Mesendoderm (in vitro differentiated cells): Measurements from ENCODE around the gene FASTK.

Experiments used
- DNase-seq: peaks from one replicate; pipeline ENCODE4 v3.0.0; 2013
- H2AK5ac ChIP-seq: 2 replicates; pipeline ENCODE4 v1.6.1; 2013; ENCODE audit warnings: low read length, inconsistent platforms
- H2BK120ac ChIP-seq: 2 replicates; pipeline ENCODE4 v1.6.1; 2013; ENCODE audit warnings: low read depth, mild to moderate bottlenecking, low read length, moderate library complexity, mixed read lengths
- H2BK15ac ChIP-seq: replicated peaks from 2 replicates; pipeline ENCODE4 v1.6.1; 2013; ENCODE audit warnings: low read depth, mild to moderate bottlenecking, moderate library complexity
- H2BK5ac ChIP-seq: 2 replicates; pipeline ENCODE4 v1.6.1; 2013; ENCODE audit warnings: low read length, inconsistent platforms
- H3K18ac ChIP-seq: 2 replicates; pipeline ENCODE4 v1.6.1; 2013; ENCODE audit warnings: mild to moderate bottlenecking, low read length, mixed read lengths
- H3K23ac ChIP-seq: one replicate; pipeline ENCODE4 v1.6.1; 2013; ENCODE audit warnings: low read length
- H3K27ac ChIP-seq: 2 replicates; pipeline ENCODE4 v1.5.1; 2013; ENCODE audit warnings: low read depth, mild to moderate bottlenecking, inconsistent platforms, low read length, moderate library complexity
- H3K27me3 ChIP-seq: 2 replicates; pipeline ENCODE4 v1.6.1; 2013; ENCODE audit warnings: low read length, control low read depth, mild to moderate bottlenecking, inconsistent platforms; ENCODE audit not compliant: insufficient read depth, poor library complexity
- H3K36me3 ChIP-seq: 2 replicates; pipeline ENCODE4 v1.6.1; 2013; ENCODE audit warnings: low read length, inconsistent platforms; ENCODE audit not compliant: control insufficient read depth, insufficient read depth
- H3K4ac ChIP-seq: one replicate; pipeline ENCODE4 v1.6.1; 2013; ENCODE audit warnings: low read depth, mild to moderate bottlenecking, low read length, moderate library complexity
- H3K4me1 ChIP-seq: 2 replicates; pipeline ENCODE4 v1.6.1; 2013; ENCODE audit warnings: low read depth, low read length, inconsistent platforms; ENCODE audit not compliant: control insufficient read depth
- H3K4me2 ChIP-seq: 2 replicates; pipeline ENCODE4 v1.6.1; 2013; ENCODE audit warnings: low read length
- H3K4me3 ChIP-seq: 2 replicates; pipeline ENCODE4 v1.5.1; 2013; ENCODE audit warnings: mild to moderate bottlenecking, low read length
- H3K56ac ChIP-seq: one replicate; pipeline ENCODE4 v1.6.1; 2013; ENCODE audit warnings: low read length
- H3K79me1 ChIP-seq: 2 replicates; pipeline ENCODE4 v1.6.1; 2013; ENCODE audit warnings: low read length, inconsistent platforms
- H3K79me2 ChIP-seq: 2 replicates; pipeline ENCODE4 v1.6.1; 2013; ENCODE audit warnings: mild to moderate bottlenecking, low read length; ENCODE audit not compliant: control insufficient read depth, insufficient read depth
- H3K9ac ChIP-seq: 2 replicates; pipeline ENCODE4 v1.6.1; 2013; ENCODE audit warnings: low read length, inconsistent platforms
- H4K5ac ChIP-seq: one replicate; pipeline ENCODE4 v1.6.1; 2013; ENCODE audit warnings: low read length
- H4K8ac ChIP-seq: one replicate; pipeline ENCODE4 v1.6.1; 2013; ENCODE audit warnings: low read depth, mild to moderate bottlenecking, control low read depth, low read length, moderate library complexity
- WGBS: extraction: QIAGEN DNeasy Blood & Tissue Kit; methylation state at CpG from one replicate; pipeline ENCODE4 v1.1.7; 2013; ENCODE audit warnings: low lambda C conversion rate, missing lambda C conversion rate; ENCODE audit not compliant: insufficient coverage; ENCODE audit errors: extremely low coverage; 5-methylcytosine and 5-hydroxymethylcytosine counted together

Gene FASTK

DNA sequence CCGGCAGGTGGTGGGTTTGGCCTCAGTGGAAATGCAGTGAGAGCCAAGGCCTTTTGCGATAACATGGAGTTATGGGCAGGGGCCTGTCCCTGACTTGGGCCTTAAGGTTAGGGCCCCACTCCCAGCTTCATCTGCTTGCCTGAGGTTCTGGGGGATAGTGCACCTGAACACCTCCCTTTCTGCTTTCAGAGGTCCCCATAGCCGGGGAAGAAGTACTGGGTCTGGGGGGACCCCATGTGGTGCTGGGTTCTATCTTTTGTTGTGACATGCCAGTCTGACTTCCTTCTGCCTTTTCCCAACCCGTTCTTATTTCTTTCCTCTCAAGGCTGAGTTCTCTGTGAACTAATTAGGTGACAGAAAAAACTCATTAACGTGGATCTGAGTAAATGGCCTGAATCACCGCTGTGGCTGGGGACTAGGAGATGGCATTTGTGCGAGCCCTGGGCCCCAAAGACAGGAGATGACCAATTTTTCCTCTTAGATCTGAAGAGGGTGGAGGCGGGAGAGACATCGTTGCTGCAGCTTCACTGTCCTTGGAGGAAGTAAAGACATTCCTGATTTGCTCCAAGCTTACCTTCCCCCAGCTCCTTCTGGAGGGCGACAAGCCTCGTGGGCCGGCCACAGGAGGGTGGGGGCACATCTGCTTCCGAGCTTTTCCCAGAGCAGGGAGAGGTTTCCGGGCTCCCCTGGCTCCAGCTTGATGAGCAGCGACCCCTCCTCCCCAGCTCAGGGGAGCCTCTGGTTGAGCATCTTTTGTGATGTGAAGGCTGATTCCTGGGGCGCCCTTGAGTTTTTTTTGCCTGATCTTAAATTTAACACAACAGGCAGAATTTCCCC, 7.6 kb upstream of the FASTK start:
- Histone ChIP-seq H4K8ac (no peak overlapping the region), H3K36me3 (peaks cover 2% of the 10 kb centered on the region), H3K23ac (peak overlapping the region; percentile 59), H2BK120ac (no peak overlapping the region), H3K79me1 (peaks cover 28% of the 10 kb centered on the region), H2BK15ac (no peak overlapping the region), H2AK5ac (peak overlapping the region; percentile 9), H3K27me3 (no peaks in the 10 kb centered on the region), H3K4me2 (peak overlapping the region; percentile 91), H3K56ac (peak overlapping the region; percentile 98), H3K79me2 (peaks cover 16% of the 10 kb centered on the region), H3K18ac (no peak overlapping the region), H3K4me1 (peaks cover 15% of the 10 kb centered on the region), H2BK5ac (no peak overlapping the region), H4K5ac (no peak overlapping the region), H3K27ac (no peak overlapping the region), H3K4me3 (peak overlapping the region; percentile 82), H3K4ac (no peak overlapping the region), H3K9ac (peak overlapping the region; percentile 93)
- DNase-seq: no peak
- WGBS: no CpG with 5 or more reads among the region's 16 CpGs

DNA sequence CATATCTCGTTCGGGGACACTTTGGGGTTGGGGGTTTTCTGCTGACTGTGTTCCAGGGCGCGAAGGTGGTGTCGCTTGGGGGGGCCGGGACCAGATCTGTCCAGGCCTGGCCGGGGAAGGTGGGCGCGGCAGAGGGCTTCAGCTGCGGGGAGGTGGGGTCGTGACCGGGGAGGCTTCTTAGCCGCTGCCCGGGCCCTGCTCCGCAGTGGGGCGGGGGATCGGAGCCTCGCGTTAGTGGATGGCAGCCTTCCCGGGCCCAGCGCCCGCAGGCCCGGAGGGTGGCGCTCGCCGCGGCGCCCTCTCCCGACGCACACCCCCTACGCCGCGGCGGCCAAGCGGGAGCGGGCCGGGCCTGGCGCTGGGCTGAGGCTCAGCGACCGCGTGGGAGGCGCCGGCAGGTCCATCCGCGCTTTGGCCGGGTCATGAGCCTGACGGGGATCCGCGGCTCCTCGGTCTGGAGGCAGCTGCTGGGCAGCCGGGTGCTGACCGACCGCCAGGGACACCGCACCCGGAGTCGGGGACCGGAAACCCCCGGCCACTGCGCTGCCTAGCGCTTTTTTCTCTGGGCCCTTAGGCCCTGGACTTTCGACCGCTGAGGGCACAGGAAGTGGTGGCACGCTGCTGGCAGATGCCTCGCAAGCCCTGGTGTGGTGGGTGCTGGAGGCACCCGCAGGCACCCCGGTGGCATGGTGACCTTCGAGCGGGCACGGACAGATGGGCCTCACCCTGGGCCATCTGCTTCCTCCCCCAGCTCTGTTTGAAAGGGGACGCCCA, 6.8 kb upstream of the FASTK start:
- H3K27ac ChIP-seq: peak overlapping the region; percentile 1
- WGBS: no CpG with 5 or more reads among the region's 70 CpGs
- no peak for DNase-seq

DNA sequence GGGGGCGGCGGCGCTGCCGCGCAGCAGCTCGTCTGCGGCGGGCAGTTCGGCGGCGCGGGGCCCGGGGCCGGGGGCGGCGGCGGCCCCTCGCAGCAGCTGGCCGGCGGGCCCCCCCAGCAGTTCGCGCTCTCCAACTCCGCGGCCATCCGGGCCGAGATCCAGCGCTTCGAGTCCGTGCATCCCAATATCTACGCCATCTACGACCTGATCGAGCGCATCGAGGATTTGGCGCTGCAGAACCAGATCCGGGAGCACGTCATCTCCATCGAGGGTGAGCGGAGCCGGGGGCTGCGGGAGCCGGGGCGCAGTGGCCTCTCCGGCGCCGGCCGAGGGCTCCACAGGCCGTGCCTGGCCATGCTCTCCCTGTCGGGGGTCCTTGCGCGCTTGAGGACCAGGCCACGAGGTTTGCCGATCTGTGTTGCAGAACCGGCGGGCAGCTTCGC, 6.2 kb upstream of the FASTK start:
- H3K27me3 ChIP-seq: no peaks in the 10 kb centered on the region
- H3K36me3 ChIP-seq: peaks cover 2% of the 10 kb centered on the region
- H3K56ac ChIP-seq: peak overlapping the region; percentile 98
- H3K79me2 ChIP-seq: peaks cover 11% of the 10 kb centered on the region
- H3K4me1 ChIP-seq: peaks cover 20% of the 10 kb centered on the region
- H2AK5ac ChIP-seq: no peak overlapping the region
- peak overlapping the region; percentile 27 for H3K4ac ChIP-seq
- H3K23ac ChIP-seq: peak overlapping the region; percentile 94
- H3K27ac ChIP-seq: no peak overlapping the region
- DNase-seq: peak; percentile 53
- WGBS: no CpG with 5 or more reads among the region's 56 CpGs
- peak overlapping the region; percentile 91 for H3K4me2 ChIP-seq
- peak overlapping the region; percentile 82 for H3K4me3 ChIP-seq
- H2BK120ac ChIP-seq: no peak overlapping the region
- no peak overlapping the region for H2BK15ac ChIP-seq
- H3K79me1 ChIP-seq: peaks cover 22% of the 10 kb centered on the region
- peak overlapping the region; percentile 57 for H3K18ac ChIP-seq
- peak overlapping the region; percentile 93 for H3K9ac ChIP-seq
- no peak overlapping the region for H4K8ac ChIP-seq
- no peak overlapping the region for H4K5ac ChIP-seq
- no peak overlapping the region for H2BK5ac ChIP-seq

More for the DNA sequence above, 6.8 kb upstream of the FASTK start:
- H3K18ac ChIP-seq: peak overlapping the region; percentile 57
- no peaks in the 10 kb centered on the region for H3K27me3 ChIP-seq
- H3K36me3 ChIP-seq: peaks cover 2% of the 10 kb centered on the region
- peaks cover 25% of the 10 kb centered on the region for H3K79me1 ChIP-seq
- no peak overlapping the region for H4K8ac ChIP-seq
- peak overlapping the region; percentile 82 for H3K4me3 ChIP-seq
- H3K4me2 ChIP-seq: peak overlapping the region; percentile 91
- H3K9ac ChIP-seq: peak overlapping the region; percentile 93
- no peak overlapping the region for H2BK15ac ChIP-seq
- peak overlapping the region; percentile 59 for H3K23ac ChIP-seq
- H2BK120ac ChIP-seq: no peak overlapping the region
- peak overlapping the region; percentile 98 for H3K56ac ChIP-seq
- H2BK5ac ChIP-seq: no peak overlapping the region
- peak overlapping the region; percentile 27 for H3K4ac ChIP-seq
- peaks cover 18% of the 10 kb centered on the region for H3K4me1 ChIP-seq
- peak overlapping the region; percentile 9 for H2AK5ac ChIP-seq
- no peak overlapping the region for H4K5ac ChIP-seq
- peaks cover 16% of the 10 kb centered on the region for H3K79me2 ChIP-seq

DNA sequence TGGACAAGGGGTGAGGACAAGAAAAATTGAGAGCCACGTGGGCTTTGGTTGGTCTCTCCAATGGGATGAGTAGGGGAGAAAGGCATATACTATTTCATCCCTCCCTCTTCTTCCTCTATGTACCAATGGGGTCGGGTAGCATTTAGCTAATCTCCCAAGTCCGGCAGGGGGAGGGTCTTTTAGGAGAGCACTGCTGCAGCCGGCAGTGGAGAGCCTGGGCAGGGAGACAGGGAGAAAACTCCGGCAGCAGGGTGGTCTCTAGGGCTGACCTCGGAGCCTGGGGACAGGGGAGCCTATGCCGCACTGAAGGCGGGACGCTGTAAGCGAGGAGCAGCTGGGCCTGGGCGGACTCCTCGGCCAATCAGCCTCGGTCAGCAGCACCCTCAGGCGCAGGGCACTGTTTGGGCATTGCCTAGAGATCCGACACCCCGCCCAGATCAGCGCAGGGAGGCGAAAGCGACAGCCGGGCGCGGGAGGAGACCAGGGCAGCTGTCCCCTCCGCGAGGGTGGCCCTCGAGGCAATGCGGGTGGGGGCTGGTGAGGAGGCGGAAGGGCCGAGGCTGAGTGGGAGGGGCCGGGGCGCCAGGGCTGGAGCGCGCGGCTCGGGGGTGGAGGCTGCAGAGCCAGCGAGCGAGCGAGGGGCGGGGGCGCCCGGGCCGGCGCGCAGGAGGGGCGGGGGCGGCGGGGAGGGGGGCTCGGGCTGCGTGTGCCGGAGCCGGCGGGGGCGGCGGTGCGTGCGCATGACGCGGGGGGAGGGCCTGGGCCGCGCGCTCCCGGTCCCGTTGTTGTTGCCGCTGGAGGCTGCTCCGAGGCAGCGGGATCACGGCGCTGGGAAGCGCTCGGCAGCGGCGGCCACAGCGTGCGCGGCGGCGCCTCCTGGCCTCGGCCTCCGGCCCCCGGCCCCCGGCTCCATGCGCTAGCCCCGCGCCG, 5.3 kb upstream of the FASTK start, which contains the start of gene AGAP3:
Gene AGAP3 (plus strand): TSS at position 785 of the 930 bp plus-strand sequence. CDS start 267 bp downstream, outside the sequence.
- no peaks in the 10 kb centered on the region for H3K27me3 ChIP-seq
- no peak within 1 kb of the TSS for H4K5ac ChIP-seq
- H3K23ac ChIP-seq: peak within 1 kb of the TSS; percentile 94
- H3K9ac ChIP-seq: peak within 1 kb of the TSS; percentile 93
- H3K4ac ChIP-seq: peak within 1 kb of the TSS; percentile 28
- H4K8ac ChIP-seq: no peak within 1 kb of the TSS
- peak within 1 kb of the TSS; percentile 82 for H3K4me3 ChIP-seq
- no peak within 1 kb of the TSS for H2BK5ac ChIP-seq
- peak within 1 kb of the TSS; percentile 57 for H3K18ac ChIP-seq
- peak within 1 kb of the TSS; percentile 91 for H3K4me2 ChIP-seq
- H3K36me3 ChIP-seq: peaks cover 2% of the 10 kb centered on the region
- H2BK120ac ChIP-seq: no peak within 1 kb of the TSS
- H3K4me1 ChIP-seq: peaks cover 20% of the 10 kb centered on the region
- no peak within 1 kb of the TSS for H2AK5ac ChIP-seq
- H3K56ac ChIP-seq: peak within 1 kb of the TSS; percentile 98
- WGBS: no CpG with 5 or more reads among the region's 84 CpGs
- peak; percentile 91 for DNase-seq
- H2BK15ac ChIP-seq: no peak within 1 kb of the TSS
- peak within 1 kb of the TSS; percentile 57 for H3K27ac ChIP-seq
- peaks cover 8% of the 10 kb centered on the region for H3K79me2 ChIP-seq
- H3K79me1 ChIP-seq: peaks cover 18% of the 10 kb centered on the region

DNA sequence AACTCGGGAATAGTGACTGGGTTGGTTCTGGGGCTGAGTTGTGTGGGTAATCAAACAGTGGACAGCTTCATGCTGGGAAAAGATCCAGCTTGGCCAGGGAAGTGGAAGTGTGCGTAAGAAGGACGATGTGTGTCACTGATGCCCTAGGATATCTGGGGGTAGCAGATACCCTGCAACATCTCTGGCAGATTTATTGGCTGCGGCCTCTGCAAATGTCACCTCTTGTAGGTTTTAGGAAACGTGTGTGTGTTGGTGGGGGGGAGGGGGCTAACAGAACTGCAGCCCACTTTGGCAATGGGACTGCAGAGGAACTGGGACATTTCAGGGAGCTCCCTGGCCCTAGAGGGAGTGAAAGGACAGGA, 4.7 kb upstream of the FASTK start:
- Histone ChIP-seq H2BK15ac (no peak overlapping the region), H4K8ac (no peak overlapping the region), H2BK120ac (no peak overlapping the region), H4K5ac (no peak overlapping the region), H3K27ac (no peak overlapping the region), H3K56ac (peak overlapping the region; percentile 40), H2BK5ac (no peak overlapping the region), H3K4me1 (peaks cover 20% of the 10 kb centered on the region), H3K79me1 (peaks cover 15% of the 10 kb centered on the region), H3K9ac (peak overlapping the region; percentile 9), H3K18ac (no peak overlapping the region), H2AK5ac (no peak overlapping the region), H3K36me3 (peaks cover 2% of the 10 kb centered on the region), H3K27me3 (no peaks in the 10 kb centered on the region), H3K4ac (no peak overlapping the region), H3K4me3 (no peak overlapping the region), H3K4me2 (no peak overlapping the region), H3K23ac (no peak overlapping the region), H3K79me2 (peaks cover 9% of the 10 kb centered on the region)
- no peak for DNase-seq
- no CpG with 5 or more reads among the region's 5 CpGs for WGBS
